CD14-positive monocyte (primary cell): Measurements from ENCODE around the gene ARHGEF40. TPM values are rescaled to one million over a fixed set of nuclear protein-coding genes. Genes with fewer than 3 reads are reported as not detected.

Source experiments
- DNase-seq, 3 donors: peaks; one replicate each; pipeline ENCODE4 v3.0.0-alpha.2; 2011 to 2022
- H2AFZ ChIP-seq: 2 replicates; pipeline ENCODE4 v1.6.0; 2012; ENCODE audit warnings: mild to moderate bottlenecking, low read depth, low read length, inconsistent platforms; ENCODE audit not compliant: insufficient read depth, poor library complexity, severe bottlenecking
- H3K27ac ChIP-seq, 2 donors: 1 replicate in 1 of 2; 2 replicates in 1 of 2; pipeline ENCODE4 v1.5.1; 2012 to 2013; ENCODE audit warnings: low read length in 2 of 2, control low read depth in 1 of 2, inconsistent platforms in 1 of 2, low read depth in 1 of 2, mild to moderate bottlenecking in 1 of 2
- H3K27me3 ChIP-seq, 2 donors: one replicate each; pipeline versions ENCODE4 v1.6.0 to v1.6.1; 2011 to 2013; ENCODE audit warnings: low read length in 2 of 2; ENCODE audit not compliant: control insufficient read depth in 2 of 2, insufficient read depth in 2 of 2
- H3K36me3 ChIP-seq, 2 donors: replicated peaks in 1 of 2; 1 replicate in 1 of 2; 2 replicates in 1 of 2; pipeline versions ENCODE4 v1.5.1 to v1.6.1; 2012 to 2013; ENCODE audit warnings: low read length in 2 of 2, control low read depth in 1 of 2, inconsistent platforms in 1 of 2, mild to moderate bottlenecking in 1 of 2; ENCODE audit not compliant: insufficient read depth in 2 of 2, control insufficient read depth in 1 of 2
- H3K4me1 ChIP-seq, 2 donors: 1 replicate in 1 of 2; 2 replicates in 1 of 2; pipeline versions ENCODE4 v1.5.1 to v1.6.1; 2012 to 2013; ENCODE audit warnings: low read length in 2 of 2, control low read depth in 1 of 2, inconsistent platforms in 1 of 2, mild to moderate bottlenecking in 1 of 2, moderate library complexity in 1 of 2; ENCODE audit not compliant: insufficient read depth in 2 of 2, control insufficient read depth in 1 of 2
- H3K4me2 ChIP-seq: replicated peaks from 2 replicates; pipeline ENCODE3; 2012; ENCODE audit warnings: low read length, moderate library complexity, mild to moderate bottlenecking; ENCODE audit not compliant: poor library complexity, severe bottlenecking; ENCODE audit errors: extremely low read depth
- H3K4me3 ChIP-seq, 3 experiments: fragments of 200-600 bp in 1 of 3; sonication (generic) in 1 of 3; replicated peaks in 1 of 3; 1 replicate in 2 of 3; 2 replicates in 1 of 3; pipeline ENCODE4 v1.5.1; 2011 to 2013; ENCODE audit warnings: low read length in 3 of 3, mild to moderate bottlenecking in 3 of 3, control low read depth in 2 of 3, low read depth in 2 of 3, inconsistent platforms in 1 of 3, moderate library complexity in 1 of 3
- H3K79me2 ChIP-seq: 2 replicates; pipeline ENCODE4 v1.6.0; 2012; ENCODE audit warnings: mild to moderate bottlenecking, control low read depth, inconsistent platforms, low read length, moderate library complexity; ENCODE audit not compliant: insufficient read depth
- H3K9ac ChIP-seq: 2 replicates; pipeline ENCODE4 v1.6.0; 2017; ENCODE audit warnings: low read length, mild to moderate bottlenecking; ENCODE audit not compliant: insufficient read depth, poor library complexity, severe bottlenecking
- H3K9me3 ChIP-seq, 2 donors: replicated peaks in 1 of 2; 1 replicate in 1 of 2; 2 replicates in 1 of 2; pipeline versions ENCODE4 v1.5.1 to v1.6.1; 2012 to 2013; ENCODE audit warnings: low read length in 2 of 2, control low read depth in 1 of 2; ENCODE audit not compliant: control insufficient read depth in 1 of 2, insufficient read depth in 1 of 2
- H4K20me1 ChIP-seq: 2 replicates; pipeline ENCODE4 v1.6.0; 2012; ENCODE audit warnings: mild to moderate bottlenecking, low read length, control low read depth, moderate library complexity; ENCODE audit not compliant: insufficient read depth
- H3K27ac Mint-ChIP-seq, 7 donors: one replicate each; pipeline ENCODE4 v1.8.0; 2020; ENCODE audit warnings: mild to moderate bottlenecking in 7 of 7, mixed read lengths in 7 of 7, moderate library complexity in 6 of 7, inconsistent platforms in 2 of 7
- H3K27me3 Mint-ChIP-seq, 3 donors: one replicate each; pipeline ENCODE4 v1.8.0; 2021 to 2022; ENCODE audit warnings: low read depth in 3 of 3, mild to moderate bottlenecking in 3 of 3, mixed read lengths in 3 of 3, moderate library complexity in 3 of 3, inconsistent platforms in 1 of 3
- H3K36me3 Mint-ChIP-seq, 2 donors: one replicate each; pipeline ENCODE4 v1.8.0; 2020; ENCODE audit warnings: mixed read lengths in 2 of 2, inconsistent platforms in 1 of 2, mild to moderate bottlenecking in 1 of 2
- H3K4me1 Mint-ChIP-seq: one replicate; pipeline ENCODE4 v1.8.0; 2020; ENCODE audit warnings: mild to moderate bottlenecking, mixed read lengths
- H3K4me3 Mint-ChIP-seq, 2 donors: one replicate each; pipeline ENCODE4 v1.8.0; 2020; ENCODE audit warnings: mild to moderate bottlenecking in 2 of 2, mixed read lengths in 2 of 2, moderate library complexity in 1 of 2
- H3K9me3 Mint-ChIP-seq, 7 donors: one replicate each; pipeline ENCODE4 v1.8.0; 2020 to 2022; ENCODE audit warnings: mixed read lengths in 7 of 7, mild to moderate bottlenecking in 6 of 7, moderate library complexity in 6 of 7, inconsistent platforms in 2 of 7
- CTCF ChIP-seq: fragments of 200-600 bp; IDR thresholded peaks from one replicate; pipeline ENCODE4 v1.8.0; 2022; ENCODE audit warnings: antibody characterized with exemption, mild to moderate bottlenecking
- WGBS: methylation state at CpG from one replicate; pipeline ENCODE4 v1.1.5; 2013; ENCODE audit warnings: missing lambda C conversion rate; ENCODE audit not compliant: insufficient coverage; 5-methylcytosine and 5-hydroxymethylcytosine counted together
- intact Hi-C, 2 donors: fragments of 100-400 bp; cut with micrococcal nuclease; formaldehyde crosslinking; loops; one replicate each; pipeline versions ENCODE4 v1.15.0 to v1.15.1; 2023
- polyA plus RNA-seq, 3 donors: library from polyadenylated mRNA; depleted of rRNA in 1 of 3; unstranded in 2 of 3; stranded (reverse) in 1 of 3; fragments of 300-500 nt in 2 of 3; fragments of >200 nt in 1 of 3; fragmentation: Illumina TruSeq in 2 of 3; gene quantifications; 1 replicate in 2 of 3; 2 replicates in 1 of 3; pipeline ENCODE4 v1.2.3, GENCODE V29; 2012 to 2021

The ARHGEF40 gene
- polyA plus RNA-seq, 3 donors = 12.1 to 114 (median 15.3) TPM

DNA sequence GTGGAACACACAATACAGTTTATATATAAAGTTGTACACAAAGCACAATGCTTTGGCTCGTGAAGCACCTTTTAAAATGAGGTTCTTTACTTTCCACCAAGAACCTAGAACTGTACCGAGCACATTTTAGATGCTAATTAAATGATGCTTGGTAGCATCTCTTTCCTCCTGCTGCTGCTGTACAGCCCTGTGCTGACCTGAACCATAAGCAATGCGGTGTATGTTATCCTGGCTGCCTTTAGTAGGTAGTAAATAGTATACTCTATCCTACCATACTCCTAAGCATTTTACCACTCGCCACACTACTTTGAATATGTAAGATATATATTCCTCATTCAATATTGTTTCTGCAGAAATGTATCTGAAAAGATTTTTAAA lies 15.3 kb upstream of the ARHGEF40 start:
- no peak overlapping the region for H3K4me2 ChIP-seq
- H3K4me1 Mint-ChIP-seq = peaks cover 3% of the 10 kb centered on the region
- intact Hi-C loops = loop anchor here in 1 of 2 donors (5.0 kb wide), 1 partner anchor 37 kb away; no protein-coding TSS in a partner anchor
- H2AFZ ChIP-seq = no peak overlapping the region
- no peaks in the 10 kb centered on the region for H3K9me3 Mint-ChIP-seq
- no peak overlapping the region for H3K27ac ChIP-seq
- no peak for TF ChIP-seq CTCF
- H3K9me3 ChIP-seq = no peaks in the 10 kb centered on the region
- no peak for DNase-seq
- H4K20me1 ChIP-seq = no peaks in the 10 kb centered on the region
- H3K36me3 ChIP-seq = no peaks in the 10 kb centered on the region
- peaks cover 2 to 6% (median 5%) of the 10 kb centered on the region in 3 donors for H3K27me3 Mint-ChIP-seq
- peaks cover 0 to 9% of the 10 kb centered on the region in 2 donors for H3K4me1 ChIP-seq
- no peak overlapping the region for H3K4me3 ChIP-seq
- H3K4me3 Mint-ChIP-seq = no peak overlapping the region
- H3K27ac Mint-ChIP-seq = no peak overlapping the region
- H3K27me3 ChIP-seq = peaks cover 0 to 6% of the 10 kb centered on the region in 2 donors
- WGBS = no CpG with 5 or more reads among the region's 4 CpGs
- no peak overlapping the region for H3K9ac ChIP-seq
- H3K36me3 Mint-ChIP-seq = no peaks in the 10 kb centered on the region
- H3K79me2 ChIP-seq = no peaks in the 10 kb centered on the region

DNA sequence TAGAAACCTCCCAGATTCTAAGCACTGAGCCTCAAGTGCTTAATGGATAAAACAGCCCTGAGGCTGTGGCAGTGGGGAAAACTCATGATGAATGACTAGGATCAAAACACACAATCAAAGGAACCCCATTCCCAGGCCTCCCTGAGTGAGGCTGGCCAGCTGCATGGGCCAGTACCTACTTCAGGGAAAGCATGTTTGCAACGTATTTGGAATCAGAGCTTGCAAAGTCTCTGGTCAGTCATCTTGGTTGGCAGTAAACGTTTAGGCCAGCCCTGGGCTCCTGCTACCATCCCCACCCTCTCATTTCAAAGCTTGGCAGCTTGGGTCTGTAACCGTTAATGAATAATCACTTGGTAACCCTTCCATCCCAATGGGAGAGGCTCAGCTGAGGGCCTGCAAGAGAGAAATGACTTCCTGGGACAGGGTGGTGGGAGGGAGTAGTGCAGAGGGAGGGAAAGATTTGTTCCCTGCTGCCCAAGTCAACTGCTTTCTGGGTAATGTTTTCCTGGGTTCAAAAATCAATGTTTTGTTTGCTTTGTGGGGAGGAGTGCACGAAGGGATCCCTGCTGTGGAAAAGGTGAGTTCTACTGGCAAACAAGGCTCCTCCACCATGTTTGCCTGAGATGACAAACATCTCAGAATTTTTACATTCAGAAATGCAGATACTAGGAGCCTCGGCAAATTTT lies 14.5 kb upstream of the ARHGEF40 start:
- H3K4me3 ChIP-seq = no peak overlapping the region

More for the DNA sequence above, 14.5 kb upstream of the ARHGEF40 start:
- Histone ChIP-seq H3K4me2 (no peak overlapping the region), H3K27ac (no peak overlapping the region), H2AFZ (no peak overlapping the region), H3K36me3 (no peaks in the 10 kb centered on the region), H3K9ac (no peak overlapping the region), H3K79me2 (no peaks in the 10 kb centered on the region), H3K27me3 (peaks cover 0 to 6% of the 10 kb centered on the region in 2 donors), H4K20me1 (no peaks in the 10 kb centered on the region), H3K4me1 (peaks cover 0 to 6% of the 10 kb centered on the region in 2 donors), H3K9me3 (no peaks in the 10 kb centered on the region)
- Mint-ChIP-seq H3K9me3 (no peaks in the 10 kb centered on the region), H3K4me1 (peaks cover 1% of the 10 kb centered on the region), H3K4me3 (no peak overlapping the region), H3K27me3 (peaks cover 2 to 9% (median 5%) of the 10 kb centered on the region in 3 donors), H3K27ac (no peak overlapping the region), H3K36me3 (no peaks in the 10 kb centered on the region)
- intact Hi-C loops = loop anchor here in 1 of 2 donors (5.0 kb wide), 1 partner anchor 38 kb away; no protein-coding TSS in a partner anchor
- no CpG with 5 or more reads among the region's 5 CpGs for WGBS
- DNase-seq = no peak
- no peak for TF ChIP-seq CTCF
